ENCODE data around the gene GRK1.

GRCh38 chr13:113784645-113785024 lies 117.6 kb downstream of the GRK1 start:
- TF ChIP-seq CTCF (conservative IDR thresholded peaks at IDR 0.05) (no peak), EZH2 (IDR thresholded peaks at IDR 0.05; ENCODE audit: low read depth) (no peak)
